H9 (cell line): ENCODE results near the gene SEMA5A. TPM values are rescaled to one million over a fixed set of nuclear protein-coding genes. Genes with fewer than 3 reads are reported as not detected.

Source experiments
- DNase-seq: peaks from one replicate; pipeline ENCODE4 v3.0.0-alpha.2; 2017
- H2AFZ ChIP-seq: one replicate; pipeline ENCODE4 v1.6.1; 2013; ENCODE audit warnings: mild to moderate bottlenecking, low read length, control low read depth, moderate library complexity
- H2AK5ac ChIP-seq: 2 replicates; pipeline ENCODE4 v1.6.1; 2013; ENCODE audit warnings: low read length, control low read depth, mixed read lengths; ENCODE audit not compliant: insufficient read length
- H2BK120ac ChIP-seq: one replicate; pipeline ENCODE4 v1.6.1; 2013; ENCODE audit warnings: low read depth, mild to moderate bottlenecking, low read length, control low read depth, inconsistent platforms; ENCODE audit not compliant: poor library complexity, severe bottlenecking
- H2BK12ac ChIP-seq: 2 replicates; pipeline ENCODE4 v1.6.1; 2013; ENCODE audit warnings: low read length, control low read depth, mixed read lengths, low read depth; ENCODE audit not compliant: insufficient read length
- H2BK15ac ChIP-seq: 2 replicates; pipeline ENCODE4 v1.6.1; 2013; ENCODE audit warnings: low read depth, low read length, control low read depth
- H2BK20ac ChIP-seq: one replicate; pipeline ENCODE4 v1.6.1; 2013; ENCODE audit warnings: low read depth, mild to moderate bottlenecking, low read length, control low read depth, inconsistent platforms; ENCODE audit not compliant: poor library complexity, severe bottlenecking
- H2BK5ac ChIP-seq: 2 replicates; pipeline ENCODE4 v1.6.1; 2013; ENCODE audit warnings: low read length, control low read depth, mixed read lengths; ENCODE audit not compliant: insufficient read length
- H3K14ac ChIP-seq: 2 replicates; pipeline ENCODE4 v1.6.1; 2013; ENCODE audit warnings: low read length, control low read depth; ENCODE audit not compliant: insufficient read depth
- H3K18ac ChIP-seq: 2 replicates; pipeline ENCODE4 v1.6.1; 2013; ENCODE audit warnings: low read depth, mild to moderate bottlenecking, mixed read lengths, low read length, control low read depth; ENCODE audit not compliant: insufficient read length
- H3K23ac ChIP-seq: 2 replicates; pipeline ENCODE4 v1.6.1; 2013; ENCODE audit warnings: low read length, control low read depth, mixed read lengths, low read depth; ENCODE audit not compliant: insufficient read length
- H3K23me2 ChIP-seq: 2 replicates; pipeline ENCODE4 v1.6.1; 2013; ENCODE audit warnings: low read depth, mild to moderate bottlenecking, mixed read lengths, low read length, control low read depth; ENCODE audit not compliant: insufficient read length, poor library complexity, severe bottlenecking
- H3K27ac ChIP-seq: 2 replicates; pipeline ENCODE4 v1.5.1; 2013; ENCODE audit warnings: low read length, control low read depth, mixed read lengths, low read depth; ENCODE audit not compliant: insufficient read length
- H3K27me3 ChIP-seq: 2 replicates; pipeline ENCODE4 v1.6.1; 2013; ENCODE audit warnings: low read length, control low read depth, inconsistent platforms; ENCODE audit not compliant: insufficient read depth
- H3K4ac ChIP-seq: 2 replicates; pipeline ENCODE4 v1.6.1; 2013; ENCODE audit warnings: low read depth, mild to moderate bottlenecking, control low read depth, inconsistent platforms, low read length, moderate library complexity
- H3K4me1 ChIP-seq: 2 replicates; pipeline ENCODE4 v1.6.1; 2013; ENCODE audit warnings: low read length, control low read depth, inconsistent platforms; ENCODE audit not compliant: insufficient read depth
- H3K4me2 ChIP-seq: 2 replicates; pipeline ENCODE4 v1.6.1; 2013; ENCODE audit warnings: low read length, control low read depth, mixed read lengths; ENCODE audit not compliant: insufficient read length, insufficient read depth
- H3K56ac ChIP-seq: 2 replicates; pipeline ENCODE4 v1.6.1; 2013; ENCODE audit warnings: low read depth, mild to moderate bottlenecking, mixed read lengths, low read length, control low read depth; ENCODE audit not compliant: insufficient read length
- H3K79me1 ChIP-seq: 2 replicates; pipeline ENCODE4 v1.6.1; 2013; ENCODE audit warnings: low read depth, mild to moderate bottlenecking, moderate library complexity, low read length, control low read depth, inconsistent platforms; ENCODE audit not compliant: insufficient read depth, poor library complexity, severe bottlenecking
- H3K79me2 ChIP-seq: 2 replicates; pipeline ENCODE4 v1.6.1; 2013; ENCODE audit warnings: low read length, control low read depth, inconsistent platforms; ENCODE audit not compliant: insufficient read depth
- H3K9ac ChIP-seq: 2 replicates; pipeline ENCODE4 v1.6.1; 2013; ENCODE audit warnings: low read length, control low read depth, mixed read lengths; ENCODE audit not compliant: insufficient read length; ENCODE audit errors: extremely low read depth
- H3K9me3 ChIP-seq: one replicate; pipeline ENCODE4 v1.6.1; 2013; ENCODE audit warnings: low read depth, low read length, inconsistent platforms; ENCODE audit not compliant: control insufficient read depth
- H3T11ph ChIP-seq: one replicate; pipeline ENCODE4 v1.6.1; 2013; ENCODE audit warnings: mild to moderate bottlenecking, low read length, control low read depth, inconsistent platforms
- H4K20me1 ChIP-seq: one replicate; pipeline ENCODE4 v1.6.1; 2013; ENCODE audit not compliant: control insufficient read depth, insufficient read length, insufficient read depth
- H4K5ac ChIP-seq: 2 replicates; pipeline ENCODE4 v1.6.1; 2013; ENCODE audit warnings: low read depth, mild to moderate bottlenecking, mixed read lengths, low read length, control low read depth; ENCODE audit not compliant: insufficient read length
- H4K8ac ChIP-seq: replicated peaks from 2 replicates; pipeline ENCODE4 v1.6.1; 2013; ENCODE audit warnings: low read length, control low read depth, mixed read lengths, low read depth; ENCODE audit not compliant: insufficient read length
- H4K91ac ChIP-seq: 2 replicates; pipeline ENCODE4 v1.6.1; 2013; ENCODE audit warnings: low read depth, mild to moderate bottlenecking, moderate library complexity, mixed read lengths, low read length, control low read depth; ENCODE audit not compliant: insufficient read length
- H3K27ac Mint-ChIP-seq, 3 experiments: 2 replicates in 2 of 3; 3 replicates in 1 of 3; pipeline ENCODE4 v1.8.0; 2020 to 2021; ENCODE audit warnings: mixed read lengths in 3 of 3, mild to moderate bottlenecking in 1 of 3, moderate library complexity in 1 of 3
- H3K27me3 Mint-ChIP-seq: 2 replicates; pipeline ENCODE4 v1.8.0; 2021; ENCODE audit warnings: low read depth, mild to moderate bottlenecking, moderate library complexity, mixed read lengths
- H3K36me3 Mint-ChIP-seq, 3 experiments: 2 replicates in 2 of 3; 3 replicates in 1 of 3; pipeline ENCODE4 v1.8.0; 2020 to 2021; ENCODE audit warnings: low read depth in 3 of 3, mixed read lengths in 3 of 3; ENCODE audit not compliant: insufficient read depth in 1 of 3
- H3K4me1 Mint-ChIP-seq, 2 experiments: 2 replicates each; pipeline ENCODE4 v1.8.0; 2020; ENCODE audit warnings: mixed read lengths in 2 of 2
- H3K4me3 Mint-ChIP-seq, 2 experiments: 2 replicates in 1 of 2; 3 replicates in 1 of 2; pipeline ENCODE4 v1.8.0; 2020 to 2021; ENCODE audit warnings: mild to moderate bottlenecking in 2 of 2, mixed read lengths in 2 of 2, moderate library complexity in 1 of 2
- H3K9me3 Mint-ChIP-seq, 2 experiments: 2 replicates in 1 of 2; 3 replicates in 1 of 2; pipeline ENCODE4 v1.8.0; 2020; ENCODE audit warnings: mild to moderate bottlenecking in 2 of 2, mixed read lengths in 2 of 2, moderate library complexity in 1 of 2
- WGBS: extraction: QIAGEN DNeasy Blood & Tissue Kit; methylation state at CpG from one replicate; pipeline ENCODE4 v1.1.7; 2013; ENCODE audit warnings: missing lambda C conversion rate, low lambda C conversion rate, mixed read lengths; ENCODE audit not compliant: insufficient read length; ENCODE audit errors: extremely low coverage; 5-methylcytosine and 5-hydroxymethylcytosine counted together
- total RNA-seq: library from RNA; stranded (reverse); gene quantifications from 2 replicates; pipeline ENCODE4 v1.2.1, GENCODE V29; 2021
- TF ChIP-seq, protein P1 (sequence below): fragments of 200-600 bp; sonication (generic); conservative IDR thresholded peaks from 3 replicates; pipeline ENCODE4 v1.8.0; 2021; ENCODE audit warnings: antibody characterized with exemption, mild to moderate bottlenecking

The SEMA5A gene
- total RNA-seq, 1 experiment from 2014 or later: 4.3 TPM

DNA sequence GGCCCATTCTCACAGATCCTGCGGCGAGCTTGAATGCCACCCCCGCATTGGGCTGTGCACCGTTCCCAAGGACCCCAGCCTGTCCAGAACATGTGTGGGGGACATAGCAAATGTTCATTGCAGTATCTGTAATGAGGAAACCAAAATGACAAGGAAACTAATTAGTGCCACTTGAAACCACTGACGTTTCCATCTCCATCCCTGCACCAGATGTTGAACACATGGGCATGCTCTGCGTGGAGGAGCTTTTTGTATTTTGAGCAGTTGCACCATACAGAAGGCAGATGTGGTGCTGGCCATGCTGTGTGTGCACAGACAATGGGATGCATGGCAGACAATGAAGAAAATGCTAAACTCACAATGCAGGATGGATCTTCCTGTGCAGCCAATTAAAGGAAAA lies 437.7 kb downstream of the SEMA5A start:
- Histone ChIP-seq H4K5ac (no peak overlapping the region), H3K27me3 (no peaks in the 10 kb centered on the region), H2BK5ac (no peak overlapping the region), H3T11ph (no peak overlapping the region), H3K18ac (no peak overlapping the region), H3K23ac (no peak overlapping the region), H3K79me2 (no peaks in the 10 kb centered on the region), H3K23me2 (no peaks in the 10 kb centered on the region), H4K8ac (no peak overlapping the region), H3K27ac (no peak overlapping the region), H3K4me1 (no peaks in the 10 kb centered on the region), H4K20me1 (no peaks in the 10 kb centered on the region), H3K9ac (no peak overlapping the region), H3K14ac (no peak overlapping the region), H3K79me1 (no peaks in the 10 kb centered on the region), H4K91ac (no peak overlapping the region), H2BK12ac (no peak overlapping the region), H2AFZ (no peak overlapping the region), H2BK120ac (no peak overlapping the region), H3K56ac (no peak overlapping the region), H2BK15ac (no peak overlapping the region), H3K4me2 (no peak overlapping the region), H3K9me3 (no peaks in the 10 kb centered on the region), H2AK5ac (no peak overlapping the region), H3K4ac (no peak overlapping the region), H2BK20ac (no peak overlapping the region)
- no peaks in the 10 kb centered on the region for H3K27me3 Mint-ChIP-seq
- no CpG with 5 or more reads among the region's 6 CpGs for WGBS
- H3K4me1 Mint-ChIP-seq: peaks cover 0 to 4% of the 10 kb centered on the region in 2 experiments; a peak in 1 of 4 replicates
- no peak overlapping the region for H3K4me3 Mint-ChIP-seq
- DNase-seq: no peak
- TF ChIP-seq, protein P1, sequence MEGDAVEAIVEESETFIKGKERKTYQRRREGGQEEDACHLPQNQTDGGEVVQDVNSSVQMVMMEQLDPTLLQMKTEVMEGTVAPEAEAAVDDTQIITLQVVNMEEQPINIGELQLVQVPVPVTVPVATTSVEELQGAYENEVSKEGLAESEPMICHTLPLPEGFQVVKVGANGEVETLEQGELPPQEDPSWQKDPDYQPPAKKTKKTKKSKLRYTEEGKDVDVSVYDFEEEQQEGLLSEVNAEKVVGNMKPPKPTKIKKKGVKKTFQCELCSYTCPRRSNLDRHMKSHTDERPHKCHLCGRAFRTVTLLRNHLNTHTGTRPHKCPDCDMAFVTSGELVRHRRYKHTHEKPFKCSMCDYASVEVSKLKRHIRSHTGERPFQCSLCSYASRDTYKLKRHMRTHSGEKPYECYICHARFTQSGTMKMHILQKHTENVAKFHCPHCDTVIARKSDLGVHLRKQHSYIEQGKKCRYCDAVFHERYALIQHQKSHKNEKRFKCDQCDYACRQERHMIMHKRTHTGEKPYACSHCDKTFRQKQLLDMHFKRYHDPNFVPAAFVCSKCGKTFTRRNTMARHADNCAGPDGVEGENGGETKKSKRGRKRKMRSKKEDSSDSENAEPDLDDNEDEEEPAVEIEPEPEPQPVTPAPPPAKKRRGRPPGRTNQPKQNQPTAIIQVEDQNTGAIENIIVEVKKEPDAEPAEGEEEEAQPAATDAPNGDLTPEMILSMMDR: no peak
- no peak overlapping the region for H3K27ac Mint-ChIP-seq
- H3K9me3 Mint-ChIP-seq: no peaks in the 10 kb centered on the region
- no peaks in the 10 kb centered on the region for H3K36me3 Mint-ChIP-seq
